ENCODE data around the gene ZNF287.

ZNF287 gene

DNA sequence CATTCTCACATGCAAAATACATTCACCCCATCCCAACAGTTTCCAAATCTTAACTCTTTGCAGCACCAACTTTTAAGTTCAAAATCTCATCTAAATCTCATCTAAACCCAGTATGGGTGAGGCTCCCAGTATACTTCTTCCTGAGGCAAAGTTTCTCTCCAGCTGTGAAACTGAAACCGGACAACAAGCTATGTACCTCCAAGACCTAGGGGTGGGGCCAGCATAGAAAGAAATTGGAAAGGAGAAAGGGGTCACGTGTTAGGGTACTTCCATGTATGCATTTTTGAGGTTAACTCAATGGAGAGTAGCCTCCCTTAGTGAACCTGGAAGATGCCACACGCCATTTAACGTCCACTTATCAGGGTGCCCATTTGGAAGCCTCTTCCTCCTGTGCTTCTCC, 53.1 kb downstream of the ZNF287 start:
- DNase-seq = no peak

- no peak for DNase-seq
Observed at GRCh38 chr17:16513873-16514272, 55.1 kb downstream of the ZNF287 start.

DNA sequence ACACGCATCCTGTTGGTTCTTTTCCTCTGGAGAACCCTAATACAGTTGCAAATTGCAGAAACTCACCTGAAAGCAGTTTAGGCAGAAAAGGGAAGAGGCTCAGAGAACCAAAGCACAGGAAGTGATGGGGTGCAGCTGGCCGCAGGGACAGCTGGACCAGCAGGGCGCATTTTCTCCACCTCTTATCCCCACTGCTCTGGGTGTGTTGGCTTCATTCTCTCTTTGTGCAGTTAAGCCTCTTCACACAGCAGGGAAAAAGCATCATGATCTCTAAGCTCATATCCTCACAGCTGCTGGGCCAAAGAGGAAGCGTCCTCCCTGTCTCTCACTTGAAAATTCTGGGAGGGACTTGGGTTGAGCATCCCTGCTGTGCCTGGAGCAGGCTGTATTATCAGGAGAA, 57.0 kb downstream of the ZNF287 start:
- DNase-seq = no peak

- no peak for DNase-seq
Observed at GRCh38 chr17:16511593-16511992, 57.4 kb downstream of the ZNF287 start.

DNA sequence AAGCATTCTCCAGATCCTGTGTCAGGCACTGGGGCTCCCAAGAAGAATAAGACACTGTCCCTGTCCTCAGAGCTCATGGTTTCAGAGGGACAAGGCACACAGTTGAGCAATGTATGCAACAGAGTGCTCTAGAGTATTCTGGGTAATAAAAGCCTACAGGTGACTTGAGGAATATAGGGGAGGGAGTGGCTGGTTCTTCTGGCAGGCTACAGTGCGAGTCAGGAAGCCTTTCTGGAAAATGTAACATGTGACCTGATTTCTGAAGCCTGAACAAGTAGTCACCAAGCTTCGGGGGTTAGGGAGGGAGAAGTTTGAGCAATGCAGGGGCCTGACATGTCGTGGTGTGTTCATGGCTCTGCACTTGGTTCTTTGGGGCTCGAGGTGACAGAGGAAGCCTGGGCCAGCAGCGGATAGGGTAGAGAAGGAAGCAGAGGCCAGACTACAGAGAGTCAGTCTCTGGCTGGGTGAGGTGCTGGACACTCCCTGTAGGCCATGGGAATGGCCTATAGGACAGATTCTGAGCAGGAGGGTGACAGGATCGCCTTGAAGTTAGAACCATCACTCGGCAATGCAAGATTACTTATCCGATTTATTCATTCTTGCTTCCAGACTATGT, 61.0 kb downstream of the ZNF287 start:
- no peak for DNase-seq

GRCh38 chr17:16506188-16506587, 62.8 kb downstream of the ZNF287 start:
- no peak for DNase-seq

GRCh38 chr17:16504984-16505383, 64.0 kb downstream of the ZNF287 start:
- DNase-seq = no peak

All from stimulated activated CD4-positive, alpha-beta T cell treated with anti-CD3 and anti-CD28 coated beads, Interleukin-2, amount 100 ng/mL, for 48 hours (primary cell).